Skeletal muscle satellite cell (primary cell): ENCODE results near the gene CYB5RL.
A peak's percentile ranks its signal among the peaks of the same experiment; 100 is the strongest.
"Not testable (repeated sequence)": the region's sequence is repeated elsewhere in the genome, so short reads cannot be mapped to it uniquely, and the experiment has no call there.

Source experiments
- H3K27me3 ChIP-seq: 2 replicates; pipeline ENCODE4 v1.7.0; 2013; ENCODE audit warnings: low read length; ENCODE audit not compliant: control insufficient read depth, insufficient read depth
- H3K36me3 ChIP-seq: 2 replicates; pipeline ENCODE4 v1.7.0; 2013; ENCODE audit warnings: mild to moderate bottlenecking, control low read depth, low read length; ENCODE audit not compliant: insufficient read depth
- H3K4me1 ChIP-seq: 2 replicates; pipeline ENCODE4 v1.7.0; 2013; ENCODE audit warnings: low read length; ENCODE audit not compliant: control insufficient read depth, insufficient read depth
- H3K4me2 ChIP-seq: 2 replicates; pipeline ENCODE4 v1.7.0; 2013; ENCODE audit warnings: mild to moderate bottlenecking, low read length
- H3K4me3 ChIP-seq: 2 replicates; pipeline ENCODE4 v1.7.0; 2013; ENCODE audit warnings: low read length
- H3K9ac ChIP-seq: 2 replicates; pipeline ENCODE4 v1.7.0; 2013; ENCODE audit warnings: mild to moderate bottlenecking, low read depth, low read length, moderate library complexity
- H3K9me3 ChIP-seq: replicated peaks from 2 replicates; pipeline ENCODE4 v1.7.0; 2013; ENCODE audit warnings: mild to moderate bottlenecking, control low read depth, low read length

CYB5RL gene

GRCh38 chr1:54207896-54208295, 8.1 kb upstream of the CYB5RL start:
- H3K36me3 ChIP-seq: peaks cover 69% of the 10 kb centered on the region
- H3K9me3 ChIP-seq, H3K4me3 ChIP-seq, H3K4me2 ChIP-seq, H3K9ac ChIP-seq, H3K4me1 ChIP-seq, H3K27me3 ChIP-seq: not testable (repeated sequence)

- Histone ChIP-seq H3K4me3 (no peak overlapping the region), H3K27me3 (no peaks in the 10 kb centered on the region), H3K9me3 (no peaks in the 10 kb centered on the region), H3K9ac (no peak overlapping the region), H3K4me2 (no peak overlapping the region), H3K4me1 (no peaks in the 10 kb centered on the region), H3K36me3 (peaks cover 63% of the 10 kb centered on the region)
Measured at GRCh38 chr1:54207287-54207686, 7.5 kb upstream of the CYB5RL start.

GRCh38 chr1:54204199-54204598, 4.4 kb upstream of the CYB5RL start:
- Histone ChIP-seq H3K9ac (no peak overlapping the region), H3K36me3 (peaks cover 36% of the 10 kb centered on the region)

GRCh38 chr1:54200519-54200997, 728 bp upstream of the CYB5RL start:
- Histone ChIP-seq H3K4me2 (peak overlapping the region; percentile 89), H3K27me3 (no peaks in the 10 kb centered on the region), H3K9me3 (no peaks in the 10 kb centered on the region), H3K4me3 (peak overlapping the region; percentile 82), H3K9ac (peak overlapping the region; percentile 88), H3K36me3 (peaks cover 15% of the 10 kb centered on the region), H3K4me1 (peaks cover 21% of the 10 kb centered on the region)

More at GRCh38 chr1:54204199-54204598, 4.4 kb upstream of the CYB5RL start:
- H3K27me3 ChIP-seq: no peaks in the 10 kb centered on the region
- no peak overlapping the region for H3K4me2 ChIP-seq
- H3K4me3 ChIP-seq: no peak overlapping the region
- peaks cover 17% of the 10 kb centered on the region for H3K4me1 ChIP-seq
- no peaks in the 10 kb centered on the region for H3K9me3 ChIP-seq

- Histone ChIP-seq H3K4me2 (peak overlapping the region; percentile 89), H3K9ac (peak overlapping the region; percentile 88), H3K9me3 (no peaks in the 10 kb centered on the region), H3K36me3 (peaks cover 2% of the 10 kb centered on the region), H3K4me1 (peaks cover 21% of the 10 kb centered on the region), H3K27me3 (no peaks in the 10 kb centered on the region), H3K4me3 (peak overlapping the region; percentile 82)
Measured at GRCh38 chr1:54199151-54199764, 572 bp downstream of the CYB5RL start.

GRCh38 chr1:54193453-54193852, 6.4 kb downstream of the CYB5RL start:
- Histone ChIP-seq H3K4me1 (no peaks in the 10 kb centered on the region), H3K4me2 (no peak overlapping the region), H3K36me3 (no peaks in the 10 kb centered on the region), H3K9ac (no peak overlapping the region), H3K27me3 (no peaks in the 10 kb centered on the region), H3K9me3 (no peaks in the 10 kb centered on the region), H3K4me3 (no peak overlapping the region)

- H3K9me3 ChIP-seq: no peaks in the 10 kb centered on the region
- H3K9ac ChIP-seq: no peak overlapping the region
- no peaks in the 10 kb centered on the region for H3K36me3 ChIP-seq
- no peak overlapping the region for H3K4me3 ChIP-seq
- H3K27me3 ChIP-seq: no peaks in the 10 kb centered on the region
- H3K4me1 ChIP-seq: no peaks in the 10 kb centered on the region
- no peak overlapping the region for H3K4me2 ChIP-seq
Measured at GRCh38 chr1:54191525-54191924, 8.3 kb downstream of the CYB5RL start.

GRCh38 chr1:54190526-54190925, 9.3 kb downstream of the CYB5RL start:
- no peak overlapping the region for H3K4me3 ChIP-seq
- no peaks in the 10 kb centered on the region for H3K9me3 ChIP-seq
- no peak overlapping the region for H3K4me2 ChIP-seq
- H3K4me1 ChIP-seq: no peaks in the 10 kb centered on the region
- H3K27me3 ChIP-seq: no peaks in the 10 kb centered on the region
- no peaks in the 10 kb centered on the region for H3K36me3 ChIP-seq
- H3K9ac ChIP-seq: no peak overlapping the region

- Histone ChIP-seq H3K36me3 (no peaks in the 10 kb centered on the region), H3K27me3 (no peaks in the 10 kb centered on the region), H3K9me3 (no peaks in the 10 kb centered on the region), H3K4me2 (no peak overlapping the region), H3K9ac (no peak overlapping the region), H3K4me1 (no peaks in the 10 kb centered on the region), H3K4me3 (no peak overlapping the region)
Measured at GRCh38 chr1:54188291-54188690, 11.5 kb downstream of the CYB5RL start.

- H3K4me1 ChIP-seq: no peaks in the 10 kb centered on the region
- H3K9me3 ChIP-seq: no peaks in the 10 kb centered on the region
- no peaks in the 10 kb centered on the region for H3K36me3 ChIP-seq
- H3K4me3 ChIP-seq: no peak overlapping the region
- H3K27me3 ChIP-seq: no peaks in the 10 kb centered on the region
- no peak overlapping the region for H3K9ac ChIP-seq
- no peak overlapping the region for H3K4me2 ChIP-seq
Measured at GRCh38 chr1:54186056-54186455, 13.8 kb downstream of the CYB5RL start.

- Histone ChIP-seq H3K9me3 (no peaks in the 10 kb centered on the region), H3K36me3 (no peaks in the 10 kb centered on the region), H3K4me1 (no peaks in the 10 kb centered on the region), H3K4me2 (no peak overlapping the region), H3K9ac (no peak overlapping the region), H3K27me3 (no peaks in the 10 kb centered on the region), H3K4me3 (no peak overlapping the region)
Measured at GRCh38 chr1:54180701-54181360, 19.0 kb downstream of the CYB5RL start.
